ENCODE measurements around the gene ZNF708.
A peak's percentile ranks its signal among the peaks of the same experiment; 100 is the strongest.
"Not testable (repeated sequence)": the region's sequence is repeated elsewhere in the genome, so short reads cannot be mapped to it uniquely, and the experiment has no call there.

Gene ZNF708

GRCh38 chr19:21328885-21329605 is at the start of gene ZNF708:
ZNF708 (minus strand) TSS chr19:21329410; CDS start chr19:21329212, 198 bp downstream.
- peak; percentile 90 for DNase-seq

DNA sequence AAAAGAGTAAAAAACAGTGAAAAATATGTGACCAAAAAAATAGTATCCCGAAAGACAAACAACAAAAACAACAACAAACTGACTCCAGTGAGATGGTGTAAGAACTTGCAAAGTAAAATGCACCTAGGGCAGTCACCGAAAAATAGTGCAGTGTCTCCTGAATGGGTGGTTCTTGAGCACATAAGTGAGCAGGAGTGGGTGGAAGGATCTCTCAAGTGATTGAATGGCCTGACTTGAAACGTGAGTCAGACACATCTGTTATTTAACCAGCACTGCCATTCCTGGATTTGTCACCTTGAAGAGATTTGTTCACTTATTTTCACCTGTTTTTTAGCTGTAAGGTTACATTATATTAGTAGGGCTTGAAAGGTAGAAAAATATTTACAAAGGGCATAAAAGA is 33.1 kb upstream of the ZNF708 start:
- DNase-seq, result no peak

DNA sequence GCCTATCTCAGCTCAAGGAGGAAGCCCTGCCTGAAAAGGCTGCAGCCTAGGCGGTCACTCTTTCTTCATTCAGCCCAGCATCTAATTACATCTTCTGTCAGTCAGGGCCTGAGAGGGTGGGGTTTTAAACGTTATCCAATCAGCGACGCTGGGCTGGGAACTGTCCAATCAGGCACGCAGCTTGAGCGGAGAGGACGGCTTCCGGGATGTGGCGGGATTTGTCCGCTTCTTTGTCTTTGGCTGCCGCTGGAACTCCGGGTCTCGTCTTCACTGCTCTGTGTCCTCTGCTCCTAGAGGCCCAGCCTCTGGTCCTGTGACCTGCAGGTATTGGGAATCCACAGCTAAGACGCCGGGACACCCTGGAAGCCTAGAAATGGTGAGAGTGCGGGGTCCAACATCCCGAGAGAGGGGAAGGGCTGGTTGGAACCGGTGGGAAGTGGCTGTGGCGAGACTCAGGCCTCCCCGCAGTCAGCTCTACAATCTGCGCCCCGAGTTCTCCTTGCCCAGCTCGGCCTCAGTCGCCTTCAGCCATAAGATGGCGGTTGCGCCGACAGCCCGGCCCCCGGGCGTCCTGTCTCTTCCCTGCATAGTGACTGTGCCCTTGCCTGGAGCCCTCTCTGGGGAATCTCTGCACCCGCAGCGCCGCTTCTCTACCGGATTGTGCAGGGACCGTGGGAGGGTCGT is 29.7 kb upstream of the ZNF708 start, which contains the start of gene ZNF738:
ZNF738 (plus strand) TSS at position 233 of the 684 bp plus-strand sequence; CDS start at position 374, 141 bp downstream.
- peak; percentile 96 for DNase-seq

DNA sequence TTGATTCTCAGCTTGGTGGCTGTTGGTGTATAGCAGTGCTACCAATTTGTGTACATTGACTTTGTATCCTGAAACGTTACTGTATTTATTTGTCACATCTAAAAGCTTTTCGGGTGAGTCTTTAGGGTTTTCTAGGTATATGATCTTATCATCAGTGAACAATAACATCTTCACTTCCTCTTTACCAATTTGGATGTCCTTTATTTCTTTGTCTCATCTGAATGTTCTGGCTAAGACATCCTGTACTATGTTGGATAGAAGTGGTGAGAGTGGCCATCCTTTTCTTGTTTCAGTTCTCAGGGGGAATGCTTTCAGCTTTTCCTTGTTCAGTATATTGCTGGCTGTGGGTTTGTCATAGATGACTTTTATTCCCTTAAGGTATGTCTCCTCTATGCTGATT is 23.6 kb upstream of the ZNF708 start:
- DNase-seq, result no peak

DNA sequence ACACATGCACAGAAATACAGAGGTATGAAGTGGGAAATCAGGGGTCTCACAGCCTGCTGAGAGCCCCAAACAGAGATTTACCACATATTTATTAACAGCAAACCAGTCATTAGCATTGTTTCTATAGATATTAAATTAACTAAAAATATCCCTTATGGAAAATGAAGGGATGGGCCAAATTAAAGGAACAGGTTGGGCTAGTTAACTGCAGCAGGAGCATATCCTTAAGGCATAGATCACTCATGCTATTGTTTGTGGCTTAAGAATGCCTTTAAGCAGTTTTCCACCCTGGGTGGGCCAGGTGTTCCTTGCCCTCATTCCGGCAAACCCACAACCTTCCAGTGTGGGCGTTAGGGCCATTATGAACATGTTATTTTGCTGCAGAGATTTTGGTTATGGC is 15.6 kb upstream of the ZNF708 start:
- DNase-seq, result not testable (repeated sequence)

DNA sequence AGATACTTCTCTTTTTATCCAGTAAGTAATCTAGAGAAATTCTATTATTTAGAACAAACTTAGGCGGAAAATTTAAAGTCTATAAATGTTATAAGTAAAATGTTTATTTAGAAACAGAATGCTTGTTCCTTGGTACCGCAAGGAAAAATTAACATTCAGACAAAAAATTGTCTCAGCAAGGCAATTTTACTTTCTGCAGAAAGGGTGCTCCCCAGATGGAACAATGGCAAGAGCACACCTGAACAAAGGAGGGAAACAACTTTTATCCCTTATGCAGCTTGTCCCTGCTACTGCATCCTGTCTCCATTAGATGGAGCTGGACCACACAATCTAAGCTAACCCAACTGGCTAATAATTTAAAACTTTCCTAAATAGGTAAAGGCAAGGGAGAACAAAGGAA is 6.5 kb upstream of the ZNF708 start:
- no peak for DNase-seq

GRCh38 chr19:21328406-21328805 is 804 bp downstream of the ZNF708 start:
- DNase-seq, result peak; percentile 27

DNA sequence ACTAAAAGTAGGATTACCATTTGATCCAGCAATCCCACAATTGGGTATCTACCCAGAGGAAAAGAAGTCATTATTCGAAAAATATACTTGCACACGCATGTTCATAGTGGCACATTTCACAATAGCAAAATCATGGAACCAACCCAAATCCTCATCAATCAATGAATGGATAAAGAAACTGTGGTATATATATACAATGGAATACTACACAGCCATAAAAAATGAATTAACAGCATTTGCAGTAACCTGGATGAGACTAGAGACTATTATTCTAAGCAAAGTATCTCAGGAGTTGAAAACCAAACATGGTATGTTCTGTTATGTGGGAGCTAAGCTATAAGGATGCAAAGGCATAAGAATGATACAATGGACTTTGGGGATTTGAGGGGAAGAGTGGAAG is 3.0 kb downstream of the ZNF708 start:
- DNase-seq, result no peak

DNA sequence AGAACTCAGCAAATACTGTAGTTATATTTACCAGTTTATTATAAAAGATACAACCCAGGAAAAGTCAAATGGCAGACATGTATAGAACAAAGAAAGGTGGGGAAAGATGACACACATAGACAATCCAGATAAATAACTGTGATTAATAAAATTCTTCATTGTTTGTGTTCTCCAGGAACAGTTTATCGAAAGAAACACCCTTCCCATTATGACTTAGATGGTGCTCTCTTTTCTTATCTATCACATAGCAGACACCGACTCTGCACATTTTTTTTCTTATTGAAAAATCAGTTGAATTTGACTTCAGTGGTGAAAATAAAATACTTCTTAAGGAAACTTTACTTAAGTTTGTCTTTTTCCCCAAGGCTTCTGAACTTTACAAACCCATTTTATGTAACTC is 6.2 kb downstream of the ZNF708 start:
- DNase-seq, result no peak

DNA sequence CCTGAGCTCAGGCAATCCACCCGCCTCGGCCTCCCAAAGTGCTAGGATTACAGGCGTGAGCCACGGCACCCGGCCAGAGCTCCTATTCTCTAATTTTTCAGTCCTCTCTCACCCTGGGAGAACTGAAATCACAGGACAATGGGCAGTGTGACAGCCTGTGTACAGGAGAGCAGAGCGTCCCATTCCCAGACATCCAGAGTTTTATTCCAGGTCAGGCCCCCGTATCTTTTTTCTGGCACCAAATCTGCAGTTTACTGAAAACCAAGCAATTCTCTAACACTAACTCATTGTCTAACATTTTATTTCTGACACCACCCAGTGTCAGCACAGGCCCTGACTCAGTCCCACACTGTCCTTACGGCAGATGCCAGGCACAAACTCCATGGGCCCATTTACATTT is 6.7 kb downstream of the ZNF708 start:
- no peak for DNase-seq

DNA sequence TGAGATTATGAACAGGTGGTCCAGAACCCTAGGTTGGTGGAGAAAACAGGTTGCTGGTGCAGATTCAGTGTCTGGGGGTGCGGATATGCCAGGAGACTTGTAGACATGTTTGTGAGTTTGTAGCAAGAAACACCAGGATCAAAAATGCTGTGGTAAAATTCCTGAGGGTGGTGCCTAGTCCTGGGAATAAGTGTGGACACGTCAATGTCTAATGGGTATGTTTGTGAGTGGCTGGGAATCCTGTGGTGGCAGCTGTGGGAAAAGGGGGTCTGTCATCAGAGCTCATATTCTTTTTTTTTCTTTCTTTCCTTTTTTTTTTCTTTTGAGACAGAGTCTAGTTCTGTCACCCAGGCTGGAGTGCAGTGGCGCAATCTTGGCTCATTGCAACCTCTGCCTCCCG is 7.2 kb downstream of the ZNF708 start:
- DNase-seq, result no peak

DNA sequence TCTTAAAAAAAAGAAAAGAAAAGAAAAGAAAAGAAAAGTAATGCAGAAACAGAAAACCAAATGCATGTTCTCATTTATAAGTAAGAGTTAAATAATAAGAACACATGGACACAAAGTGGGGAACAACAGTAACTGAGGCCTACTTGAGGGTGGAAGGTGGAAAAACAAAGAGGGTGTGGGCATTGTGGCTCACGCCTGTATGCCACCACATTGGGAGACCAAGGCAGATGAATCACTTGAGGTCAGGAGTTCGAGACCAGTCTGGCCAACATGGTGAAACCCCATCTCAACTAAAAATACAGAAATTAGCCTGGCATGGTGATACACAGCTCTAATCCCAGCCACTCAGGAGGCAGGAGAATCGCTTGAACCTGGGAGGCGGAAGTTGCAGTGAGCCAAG is 8.1 kb downstream of the ZNF708 start:
- no peak for DNase-seq

DNA sequence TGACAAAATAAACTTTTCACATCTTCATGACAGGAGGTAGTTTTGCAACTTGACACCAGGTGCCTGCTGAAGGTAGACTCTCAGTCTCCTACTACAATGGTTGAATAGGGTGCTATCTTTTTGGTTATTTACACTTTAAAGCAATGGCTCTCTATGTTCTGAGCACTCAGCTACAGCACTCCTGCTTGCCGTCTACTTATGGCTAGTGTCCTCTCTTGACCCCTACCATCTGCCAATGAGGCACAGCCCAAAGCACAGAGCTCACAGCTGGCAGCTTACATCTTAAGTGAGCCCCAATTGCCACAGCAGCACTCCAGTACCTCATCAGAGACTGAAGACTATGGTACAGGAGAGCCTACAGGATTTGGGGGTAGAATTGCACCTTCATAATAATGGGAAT is 11.4 kb downstream of the ZNF708 start:
- no peak for DNase-seq

DNA sequence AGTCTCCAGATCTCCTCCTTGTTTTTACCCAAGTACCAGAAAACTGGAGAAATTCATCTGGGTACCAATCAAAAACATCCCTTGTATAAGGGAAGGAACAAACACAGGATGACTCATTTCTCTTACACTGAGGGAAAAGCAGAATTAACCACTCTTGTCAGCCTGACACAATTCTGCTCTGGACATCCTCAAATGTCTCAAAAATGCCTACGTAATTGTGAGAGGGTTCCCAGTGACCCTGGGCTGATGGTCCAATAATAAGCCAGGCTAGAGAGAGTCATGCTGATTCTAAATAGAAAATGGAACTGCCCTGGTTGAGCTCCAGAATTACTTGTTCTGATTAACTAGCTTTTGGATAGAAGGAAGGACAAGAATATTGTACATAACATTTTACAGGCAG is 14.5 kb downstream of the ZNF708 start:
- DNase-seq, result no peak

GRCh38 chr19:21312807-21313206 is 16.4 kb downstream of the ZNF708 start:
- DNase-seq, result not testable (repeated sequence)

GRCh38 chr19:21308773-21309172 is 20.4 kb downstream of the ZNF708 start:
- DNase-seq, result no peak

DNA sequence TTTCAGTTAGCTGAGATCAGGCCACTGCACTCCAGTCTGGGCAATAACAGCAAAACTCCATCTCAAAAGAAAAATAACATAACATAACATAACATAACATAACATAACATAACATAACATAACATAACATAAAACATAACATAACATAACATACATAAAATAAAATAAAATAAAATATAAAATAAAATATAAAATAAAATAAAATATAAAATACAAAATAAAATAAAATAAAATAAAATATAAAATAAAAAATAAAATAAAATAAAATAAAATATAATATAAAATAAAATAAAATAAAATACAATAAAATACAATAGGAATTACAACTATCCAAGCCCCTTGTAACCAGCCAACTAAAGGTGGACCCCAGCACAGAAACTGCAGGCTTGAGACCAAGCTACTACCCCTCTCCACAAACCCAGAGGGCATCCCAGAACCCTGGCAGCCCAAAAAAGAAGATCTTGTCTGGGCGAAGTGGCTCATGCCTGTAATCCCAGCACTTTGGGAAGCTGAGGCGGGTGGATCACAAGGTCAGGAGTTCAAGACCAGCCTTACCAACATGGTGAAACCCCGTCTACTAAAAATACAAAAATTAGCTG is 22.2 kb downstream of the ZNF708 start:
- not testable (repeated sequence) for DNase-seq

GRCh38 chr19:21293768-21294167 is 35.4 kb downstream of the ZNF708 start:
- DNase-seq, result not testable (repeated sequence)

- DNase-seq, result no peak
These were observed 59.4 kb downstream of the ZNF708 start for GRCh38 chr19:21269813-21270212.

- no peak for DNase-seq
These were observed 64.3 kb downstream of the ZNF708 start for GRCh38 chr19:21264891-21265290.

GRCh38 chr19:21264416-21264815 is 64.8 kb downstream of the ZNF708 start:
- no peak for DNase-seq

- DNase-seq, result not testable (repeated sequence)
These were observed 68.3 kb downstream of the ZNF708 start for GRCh38 chr19:21260848-21261381.

DNA sequence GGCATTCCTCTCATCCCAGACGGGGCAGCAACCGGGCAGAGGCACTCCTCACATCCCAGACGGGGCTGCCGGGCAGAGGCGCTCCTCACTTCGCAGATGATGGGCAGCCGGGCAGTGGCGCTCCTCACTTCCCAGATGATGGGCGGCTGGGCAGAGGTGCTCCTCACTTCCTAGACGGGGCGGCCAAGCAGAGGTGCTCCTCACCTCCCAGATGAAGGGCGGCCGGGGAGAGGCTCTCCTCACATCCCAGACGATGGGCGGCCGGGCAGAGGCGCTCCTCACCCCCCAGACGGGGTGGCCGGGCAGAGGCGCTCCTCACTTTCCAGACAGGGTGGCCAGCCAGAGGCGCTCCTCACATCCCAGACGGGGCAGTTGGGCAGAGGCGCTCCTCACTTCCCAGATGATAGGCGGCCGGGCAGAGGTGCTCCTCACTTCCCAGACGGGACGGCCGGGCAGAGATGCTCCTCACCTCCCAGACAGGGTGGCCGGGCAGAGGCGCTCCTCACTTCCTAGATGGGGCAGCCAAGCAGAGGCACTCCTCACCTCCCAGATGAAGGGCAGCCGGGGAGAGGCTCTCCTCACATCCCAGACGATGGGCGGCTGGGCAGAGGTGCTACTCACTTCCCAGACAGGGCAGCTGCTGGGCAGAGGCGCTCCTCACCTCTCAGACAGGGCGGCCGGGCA is 68.9 kb downstream of the ZNF708 start:
- DNase-seq, result no peak
